HS-5 (cell line): ENCODE data around the gene ZNF512B.

Experiments
- DNase-seq: peaks from one replicate; pipeline ENCODE4 v3.0.0-alpha.2; 2012; ENCODE audit warnings: low read depth

Gene ZNF512B

GRCh38 chr20:63947638-63948456, 21.9 kb downstream of the ZNF512B start:
- DNase-seq = no peak

GRCh38 chr20:63946986-63947637, 22.6 kb downstream of the ZNF512B start:
- DNase-seq = no peak

- no peak for DNase-seq
These were observed 23.5 kb downstream of the ZNF512B start for GRCh38 chr20:63945921-63946920.

GRCh38 chr20:63945031-63945658, 24.6 kb downstream of the ZNF512B start:
- DNase-seq = no peak

- DNase-seq = no peak
These were observed 25.4 kb downstream of the ZNF512B start for GRCh38 chr20:63944078-63944941.

- no peak for DNase-seq
These were observed 26.0 kb downstream of the ZNF512B start for GRCh38 chr20:63943808-63944077.

GRCh38 chr20:63942969-63943807, 26.5 kb downstream of the ZNF512B start:
- DNase-seq = no peak

GRCh38 chr20:63942250-63942951, 27.3 kb downstream of the ZNF512B start:
- DNase-seq = no peak

- no peak for DNase-seq
These were observed 28.2 kb downstream of the ZNF512B start for GRCh38 chr20:63941282-63942081.

- no peak for DNase-seq
These were observed 29.1 kb downstream of the ZNF512B start for GRCh38 chr20:63940472-63941266.

- no peak for DNase-seq
These were observed 29.7 kb downstream of the ZNF512B start for GRCh38 chr20:63940071-63940471.

- no peak for DNase-seq
These were observed 30.4 kb downstream of the ZNF512B start for GRCh38 chr20:63939061-63939935.

GRCh38 chr20:63937596-63937995, 32.1 kb downstream of the ZNF512B start:
- no peak for DNase-seq

- DNase-seq = no peak
These were observed 34.3 kb downstream of the ZNF512B start for GRCh38 chr20:63935447-63935846.

GRCh38 chr20:63934271-63935068, 35.3 kb downstream of the ZNF512B start:
- no peak for DNase-seq

- DNase-seq = no peak
These were observed 36.1 kb downstream of the ZNF512B start for GRCh38 chr20:63933646-63934045.
